ENCODE results near the gene CDCP1.

GRCh38 chr3:45084820-45085816 is 61.1 kb downstream of the CDCP1 start:
- TF ChIP-seq CTCF (IDR thresholded peaks at IDR 0.05), result no peak
- no peak for TF ChIP-seq POLR2A (IDR thresholded peaks at IDR 0.05)

Measured in right lobe of liver (tissue), 4 donors.